ENCODE results near the gene MT1A. TPM values are rescaled to one million over a fixed set of nuclear protein-coding genes. Genes with fewer than 3 reads are reported as not detected.

MT1A gene
- polyA plus RNA-seq, 1 donor from 2014 or later, result not detected

DNA sequence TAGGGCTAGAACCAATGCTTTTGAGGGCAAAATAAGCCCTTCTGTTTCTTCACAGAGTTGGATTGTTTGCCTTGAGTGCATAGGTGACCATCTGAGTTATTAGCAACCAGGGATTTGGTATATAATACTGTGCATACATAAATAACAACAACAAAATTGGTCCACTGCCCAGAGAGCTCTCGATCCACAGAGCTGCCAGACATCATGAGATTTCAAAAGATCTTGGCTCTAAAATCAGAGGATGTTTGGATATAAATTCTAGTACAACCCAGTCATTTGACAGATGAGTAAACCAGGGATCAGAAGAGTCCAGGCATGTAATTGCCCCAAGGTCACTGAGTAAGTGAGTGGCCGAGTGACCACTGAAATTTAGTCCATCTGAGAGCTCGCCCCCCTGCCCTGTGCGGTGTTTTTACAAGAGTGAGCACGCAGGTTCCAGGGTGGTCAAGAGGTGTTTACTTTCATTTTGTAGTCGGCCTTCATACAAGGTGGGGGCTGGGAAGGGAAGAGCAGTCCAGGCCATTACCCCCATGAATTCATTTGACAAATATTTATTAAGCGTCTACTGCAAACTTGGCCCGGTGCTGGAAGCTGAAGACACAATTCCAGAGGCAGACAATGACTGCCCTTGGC, 31.9 kb upstream of the MT1A start:
- TF ChIP-seq RAD21 (conservative IDR thresholded peaks at IDR 0.05) (no peak), EZH2 (IDR thresholded peaks at IDR 0.05; ENCODE audit: borderline replicate concordance, insufficient read depth, low read length, poor library complexity, severe bottlenecking) (no peak), MXI1 (conservative IDR thresholded peaks at IDR 0.05; ENCODE audit: poor library complexity, severe bottlenecking) (no peak), POLR2AphosphoS5 (IDR thresholded peaks at IDR 0.05) (no peak), EP300 (conservative IDR thresholded peaks at IDR 0.05; ENCODE audit: poor library complexity, severe bottlenecking) (no peak), SMC3 (conservative IDR thresholded peaks at IDR 0.05; ENCODE audit: poor library complexity) (no peak), TAF1 (IDR thresholded peaks at IDR 0.05; ENCODE audit: low read depth) (no peak)
- TF ChIP-seq, protein P1, sequence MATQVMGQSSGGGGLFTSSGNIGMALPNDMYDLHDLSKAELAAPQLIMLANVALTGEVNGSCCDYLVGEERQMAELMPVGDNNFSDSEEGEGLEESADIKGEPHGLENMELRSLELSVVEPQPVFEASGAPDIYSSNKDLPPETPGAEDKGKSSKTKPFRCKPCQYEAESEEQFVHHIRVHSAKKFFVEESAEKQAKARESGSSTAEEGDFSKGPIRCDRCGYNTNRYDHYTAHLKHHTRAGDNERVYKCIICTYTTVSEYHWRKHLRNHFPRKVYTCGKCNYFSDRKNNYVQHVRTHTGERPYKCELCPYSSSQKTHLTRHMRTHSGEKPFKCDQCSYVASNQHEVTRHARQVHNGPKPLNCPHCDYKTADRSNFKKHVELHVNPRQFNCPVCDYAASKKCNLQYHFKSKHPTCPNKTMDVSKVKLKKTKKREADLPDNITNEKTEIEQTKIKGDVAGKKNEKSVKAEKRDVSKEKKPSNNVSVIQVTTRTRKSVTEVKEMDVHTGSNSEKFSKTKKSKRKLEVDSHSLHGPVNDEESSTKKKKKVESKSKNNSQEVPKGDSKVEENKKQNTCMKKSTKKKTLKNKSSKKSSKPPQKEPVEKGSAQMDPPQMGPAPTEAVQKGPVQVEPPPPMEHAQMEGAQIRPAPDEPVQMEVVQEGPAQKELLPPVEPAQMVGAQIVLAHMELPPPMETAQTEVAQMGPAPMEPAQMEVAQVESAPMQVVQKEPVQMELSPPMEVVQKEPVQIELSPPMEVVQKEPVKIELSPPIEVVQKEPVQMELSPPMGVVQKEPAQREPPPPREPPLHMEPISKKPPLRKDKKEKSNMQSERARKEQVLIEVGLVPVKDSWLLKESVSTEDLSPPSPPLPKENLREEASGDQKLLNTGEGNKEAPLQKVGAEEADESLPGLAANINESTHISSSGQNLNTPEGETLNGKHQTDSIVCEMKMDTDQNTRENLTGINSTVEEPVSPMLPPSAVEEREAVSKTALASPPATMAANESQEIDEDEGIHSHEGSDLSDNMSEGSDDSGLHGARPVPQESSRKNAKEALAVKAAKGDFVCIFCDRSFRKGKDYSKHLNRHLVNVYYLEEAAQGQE (IDR thresholded peaks at IDR 0.05; ENCODE audit: borderline replicate concordance), result no peak
- TF ChIP-seq, protein P2, sequence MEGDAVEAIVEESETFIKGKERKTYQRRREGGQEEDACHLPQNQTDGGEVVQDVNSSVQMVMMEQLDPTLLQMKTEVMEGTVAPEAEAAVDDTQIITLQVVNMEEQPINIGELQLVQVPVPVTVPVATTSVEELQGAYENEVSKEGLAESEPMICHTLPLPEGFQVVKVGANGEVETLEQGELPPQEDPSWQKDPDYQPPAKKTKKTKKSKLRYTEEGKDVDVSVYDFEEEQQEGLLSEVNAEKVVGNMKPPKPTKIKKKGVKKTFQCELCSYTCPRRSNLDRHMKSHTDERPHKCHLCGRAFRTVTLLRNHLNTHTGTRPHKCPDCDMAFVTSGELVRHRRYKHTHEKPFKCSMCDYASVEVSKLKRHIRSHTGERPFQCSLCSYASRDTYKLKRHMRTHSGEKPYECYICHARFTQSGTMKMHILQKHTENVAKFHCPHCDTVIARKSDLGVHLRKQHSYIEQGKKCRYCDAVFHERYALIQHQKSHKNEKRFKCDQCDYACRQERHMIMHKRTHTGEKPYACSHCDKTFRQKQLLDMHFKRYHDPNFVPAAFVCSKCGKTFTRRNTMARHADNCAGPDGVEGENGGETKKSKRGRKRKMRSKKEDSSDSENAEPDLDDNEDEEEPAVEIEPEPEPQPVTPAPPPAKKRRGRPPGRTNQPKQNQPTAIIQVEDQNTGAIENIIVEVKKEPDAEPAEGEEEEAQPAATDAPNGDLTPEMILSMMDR (IDR thresholded peaks at IDR 0.05; ENCODE audit: poor library complexity, severe bottlenecking), result no peak
- no peaks in the 10 kb centered on the region for H3K9me3 ChIP-seq (ENCODE audit: low read length)
- no peak overlapping the region for H3K4me3 ChIP-seq (ENCODE audit: low read length)
- H3F3A ChIP-seq (ENCODE audit: insufficient read depth, low read length, poor library complexity, severe bottlenecking), result no peaks in the 10 kb centered on the region
- H3K27ac ChIP-seq (ENCODE audit: low read length), result no peak overlapping the region
- H3K9ac ChIP-seq (ENCODE audit: low read length), result no peak overlapping the region
- no peaks in the 10 kb centered on the region for H3K36me3 ChIP-seq (ENCODE audit: insufficient read depth, low read length)
- no peaks in the 10 kb centered on the region for H3K9me2 ChIP-seq (ENCODE audit: insufficient read depth, low read length)
- no peaks in the 10 kb centered on the region for H4K20me1 ChIP-seq (ENCODE audit: insufficient read depth)
- H3K4me2 ChIP-seq (ENCODE audit: low read length), result no peak overlapping the region
- peaks cover 50% of the 10 kb centered on the region for H3K27me3 ChIP-seq (ENCODE audit: insufficient read depth, low read depth, low read length)
- H2AFZ ChIP-seq (ENCODE audit: low read depth, low read length), result no peak overlapping the region
- no peaks in the 10 kb centered on the region for H3K79me2 ChIP-seq (replicated peaks; ENCODE audit: insufficient read depth, low read length)

DNA sequence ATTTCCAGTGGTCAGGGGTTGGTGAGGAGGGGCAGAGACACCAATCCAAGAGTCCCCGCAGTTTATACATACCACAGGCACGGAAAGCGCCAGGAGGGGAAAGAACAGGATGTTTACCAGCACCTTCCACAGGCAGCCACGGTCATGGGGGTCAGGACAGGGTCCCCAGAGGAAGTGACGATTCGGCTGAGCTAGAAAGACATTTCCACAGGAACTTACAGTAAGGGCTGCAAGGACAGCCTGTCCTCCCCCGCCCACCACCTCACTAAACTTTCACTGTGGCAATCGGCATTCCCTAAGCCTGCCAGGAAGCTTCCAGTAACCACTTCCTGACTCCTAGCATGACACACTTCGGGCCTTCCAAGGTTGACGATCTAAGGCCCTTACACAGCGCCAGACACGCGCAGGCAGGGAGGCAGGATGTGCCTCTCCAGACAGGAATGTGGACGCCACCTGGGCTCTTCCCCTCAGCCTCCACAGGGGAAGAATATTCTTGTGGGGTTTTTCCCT, 31.3 kb upstream of the MT1A start:
- H3K9me2 ChIP-seq (ENCODE audit: insufficient read depth, low read length), result no peaks in the 10 kb centered on the region
- no peaks in the 10 kb centered on the region for H3K9me3 ChIP-seq (ENCODE audit: low read length)
- no peak overlapping the region for H2AFZ ChIP-seq (ENCODE audit: low read depth, low read length)
- H3K36me3 ChIP-seq (ENCODE audit: insufficient read depth, low read length), result no peaks in the 10 kb centered on the region
- H3F3A ChIP-seq (ENCODE audit: insufficient read depth, low read length, poor library complexity, severe bottlenecking), result no peaks in the 10 kb centered on the region
- no peak for TF ChIP-seq SMC3 (conservative IDR thresholded peaks at IDR 0.05; ENCODE audit: poor library complexity)
- TF ChIP-seq, protein P1 (IDR thresholded peaks at IDR 0.05; ENCODE audit: borderline replicate concordance), result no peak
- TF ChIP-seq, protein P2 (IDR thresholded peaks at IDR 0.05; ENCODE audit: poor library complexity, severe bottlenecking), result no peak
- no peak for TF ChIP-seq RAD21 (conservative IDR thresholded peaks at IDR 0.05)
- TF ChIP-seq MXI1 (conservative IDR thresholded peaks at IDR 0.05; ENCODE audit: poor library complexity, severe bottlenecking), result no peak
- TF ChIP-seq EZH2 (IDR thresholded peaks at IDR 0.05; ENCODE audit: borderline replicate concordance, insufficient read depth, low read length, poor library complexity, severe bottlenecking), result no peak
- no peak for TF ChIP-seq POLR2AphosphoS5 (IDR thresholded peaks at IDR 0.05)
- no peak for TF ChIP-seq EP300 (conservative IDR thresholded peaks at IDR 0.05; ENCODE audit: poor library complexity, severe bottlenecking)
- TF ChIP-seq TAF1 (IDR thresholded peaks at IDR 0.05; ENCODE audit: low read depth), result no peak
- H4K20me1 ChIP-seq (ENCODE audit: insufficient read depth), result no peaks in the 10 kb centered on the region
- no peak overlapping the region for H3K4me2 ChIP-seq (ENCODE audit: low read length)
- no peak overlapping the region for H3K4me3 ChIP-seq (ENCODE audit: low read length)
- H3K79me2 ChIP-seq (replicated peaks; ENCODE audit: insufficient read depth, low read length), result no peaks in the 10 kb centered on the region
- H3K27me3 ChIP-seq (ENCODE audit: insufficient read depth, low read depth, low read length), result peaks cover 52% of the 10 kb centered on the region
- H3K9ac ChIP-seq (ENCODE audit: low read length), result no peak overlapping the region
- no peak overlapping the region for H3K27ac ChIP-seq (ENCODE audit: low read length)
